Measurements from ENCODE around the gene ZBTB40. TPM values are rescaled to one million over a fixed set of nuclear protein-coding genes. Genes with fewer than 3 reads are reported as not detected.

ZBTB40 gene
- total RNA-seq, 1 donor from 2014 or later: 8.1 TPM

- DNase-seq (ENCODE audit: low read depth in 2 of 2): no peak
Measured at GRCh38 chr1:22465015-22465565, 13.4 kb downstream of the ZBTB40 start.

GRCh38 chr1:22465671-22466070, 14.0 kb downstream of the ZBTB40 start:
- no peak for DNase-seq (ENCODE audit: low read depth in 2 of 2)

- no peak for DNase-seq (ENCODE audit: low read depth in 2 of 2)
Measured at GRCh38 chr1:22470227-22470626, 18.6 kb downstream of the ZBTB40 start.

GRCh38 chr1:22471078-22471477, 19.4 kb downstream of the ZBTB40 start:
- DNase-seq (ENCODE audit: low read depth in 2 of 2): no peak

GRCh38 chr1:22471610-22472009, 20.0 kb downstream of the ZBTB40 start:
- DNase-seq (ENCODE audit: low read depth in 2 of 2): no peak

- DNase-seq (ENCODE audit: low read depth in 2 of 2): no peak
Measured at GRCh38 chr1:22472596-22472995, 20.9 kb downstream of the ZBTB40 start.

- no peak for DNase-seq (ENCODE audit: low read depth in 2 of 2)
Measured at GRCh38 chr1:22473952-22474351, 22.3 kb downstream of the ZBTB40 start.

- DNase-seq (ENCODE audit: low read depth in 2 of 2): no peak
Measured at GRCh38 chr1:22476566-22476965, 24.9 kb downstream of the ZBTB40 start.

GRCh38 chr1:22483121-22483520, 31.5 kb downstream of the ZBTB40 start:
- no peak for DNase-seq (ENCODE audit: low read depth in 2 of 2)

- no peak for DNase-seq (ENCODE audit: low read depth in 2 of 2)
Measured at GRCh38 chr1:22484706-22485345, 33.2 kb downstream of the ZBTB40 start.

- no peak for DNase-seq (ENCODE audit: low read depth in 2 of 2)
Measured at GRCh38 chr1:22485431-22485830, 33.8 kb downstream of the ZBTB40 start.

GRCh38 chr1:22487781-22488180, 36.1 kb downstream of the ZBTB40 start:
- DNase-seq (ENCODE audit: low read depth in 2 of 2): peak in 1 of 2 donors; percentile 81

- peak in 1 of 2 donors; percentile 55 for DNase-seq (ENCODE audit: low read depth in 2 of 2)
Measured at GRCh38 chr1:22488319-22488718, 36.7 kb downstream of the ZBTB40 start.

GRCh38 chr1:22489278-22489677, 37.6 kb downstream of the ZBTB40 start:
- no peak for DNase-seq (ENCODE audit: low read depth in 2 of 2)

- no peak for DNase-seq (ENCODE audit: low read depth in 2 of 2)
Measured at GRCh38 chr1:22489823-22490222, 38.2 kb downstream of the ZBTB40 start.

- DNase-seq (ENCODE audit: low read depth in 2 of 2): no peak
Measured at GRCh38 chr1:22490309-22490708, 38.7 kb downstream of the ZBTB40 start.

GRCh38 chr1:22491995-22492715, 40.5 kb downstream of the ZBTB40 start:
- no peak for DNase-seq (ENCODE audit: low read depth in 2 of 2)

- no peak for DNase-seq (ENCODE audit: low read depth in 2 of 2)
Measured at GRCh38 chr1:22494144-22494543, 42.5 kb downstream of the ZBTB40 start.

- no peak for DNase-seq (ENCODE audit: low read depth in 2 of 2)
Measured at GRCh38 chr1:22494943-22495579, 43.4 kb downstream of the ZBTB40 start.

- no peak for DNase-seq (ENCODE audit: low read depth in 2 of 2)
Measured at GRCh38 chr1:22496536-22497160, 45.0 kb downstream of the ZBTB40 start.

GRCh38 chr1:22498463-22498862, 46.8 kb downstream of the ZBTB40 start:
- no peak for DNase-seq (ENCODE audit: low read depth in 2 of 2)

GRCh38 chr1:22500058-22500457, 48.4 kb downstream of the ZBTB40 start:
- DNase-seq (ENCODE audit: low read depth in 2 of 2): no peak
